Neural cell (in vitro differentiated cells): ENCODE results near the gene USP6.

Experiments
- CTCF ChIP-seq: fragments of 450-650 bp; IDR thresholded peaks from 2 replicates; pipeline ENCODE4 v1.5.1; 2014; ENCODE audit warnings: antibody characterized with exemption, mild to moderate bottlenecking, moderate library complexity; ENCODE audit not compliant: poor library complexity, severe bottlenecking
- EZH2 ChIP-seq: fragments of 200-600, 300-800 bp; shearing (Covaris generic), sonication (generic); IDR thresholded peaks from 2 replicates; pipeline ENCODE4 v1.6.1; 2014; ENCODE audit warnings: antibody characterized with exemption, low read length, borderline replicate concordance, mild to moderate bottlenecking; ENCODE audit not compliant: insufficient read depth, poor library complexity, severe bottlenecking
- RAD21 ChIP-seq: fragments of 450-650 bp; conservative IDR thresholded peaks from 2 replicates; pipeline ENCODE4 v1.6.1; 2014; ENCODE audit warnings: antibody characterized with exemption, mild to moderate bottlenecking, moderate library complexity
- SMC3 ChIP-seq: fragments of 450-650 bp; conservative IDR thresholded peaks from 2 replicates; pipeline ENCODE4 v1.6.1; 2014; ENCODE audit warnings: antibody characterized with exemption, mild to moderate bottlenecking, moderate library complexity; ENCODE audit not compliant: poor library complexity

- TF ChIP-seq CTCF (peak; percentile 8), EZH2 (no peak), RAD21 (no peak), SMC3 (no peak)
Observed at GRCh38 chr17:5097101-5097834, 18.6 kb upstream of the USP6 start.
